Bronchial epithelial cell (primary cell): ENCODE results near the gene FAM222A. TPM values are rescaled to one million over a fixed set of nuclear protein-coding genes. Genes with fewer than 3 reads are reported as not detected.

ENCODE experiments used
- DNase-seq: peaks from one replicate; pipeline ENCODE4 v3.0.0-alpha.2; 2010; ENCODE audit warnings: low read depth
- FAIRE-seq: peaks from 2 replicates; lab custom pipeline; 2011; peaks lifted over from hg19 to GRCh38; lab: Jason Lieb, UNC
- H3K27me3 ChIP-seq: 2 replicates; pipeline ENCODE4 v1.5.1; 2011; ENCODE audit warnings: low read length; ENCODE audit not compliant: control insufficient read depth, insufficient read depth
- H3K36me3 ChIP-seq: 2 replicates; pipeline ENCODE4 v1.5.1; 2011; ENCODE audit warnings: low read length; ENCODE audit not compliant: control insufficient read depth, insufficient read depth
- H3K4me3 ChIP-seq: 2 replicates; pipeline ENCODE4 v1.5.1; 2011; ENCODE audit warnings: mild to moderate bottlenecking, low read depth, low read length, control low read depth
- total RNA-seq: library from RNA; depleted of rRNA; stranded (reverse); fragments of >200 nt; gene quantifications from 2 replicates; pipeline ENCODE4 v1.2.1, GENCODE V29; 2014
- TF ChIP-seq, protein P1 (sequence below): IDR thresholded peaks from 2 replicates; pipeline ENCODE4 v1.5.1; 2011; ENCODE audit warnings: mild to moderate bottlenecking, moderate library complexity, low read length, control low read depth, inconsistent platforms; ENCODE audit not compliant: insufficient read depth, severe bottlenecking

Gene FAM222A
- total RNA-seq, 1 donor from 2014 or later: not detected

DNA sequence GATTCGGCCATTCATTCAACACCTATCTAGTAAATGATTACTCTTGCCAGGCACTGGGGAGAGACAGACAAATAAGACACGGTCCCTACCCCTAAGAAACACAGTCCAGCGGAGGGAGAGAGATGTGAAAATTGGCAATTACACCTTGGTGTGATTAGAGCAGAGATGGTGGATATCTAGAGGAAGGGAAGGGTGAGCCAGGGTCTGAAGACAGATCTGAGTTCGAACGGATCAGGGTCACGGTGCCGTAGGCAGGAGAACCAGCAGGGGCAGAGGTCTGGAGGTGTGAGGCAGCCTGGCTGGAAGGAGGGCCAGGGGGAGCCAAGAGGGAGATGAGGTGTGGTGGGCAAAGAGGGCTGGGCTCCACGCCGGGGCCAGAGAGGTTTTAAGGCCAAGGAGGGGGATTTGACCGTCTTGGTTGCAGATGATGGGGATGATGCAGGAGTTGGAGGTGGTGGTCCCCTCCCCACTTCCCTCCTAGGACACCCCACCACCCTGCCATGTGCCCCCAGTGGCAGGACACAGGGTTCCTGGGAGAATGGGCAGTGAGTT is 27.1 kb downstream of the FAM222A start:
- DNase-seq (no peak), FAIRE-seq (peak; percentile 66)
- Histone ChIP-seq H3K4me3 (no peak overlapping the region), H3K27me3 (peaks cover 8% of the 10 kb centered on the region), H3K36me3 (no peaks in the 10 kb centered on the region)
- TF ChIP-seq, protein P1, sequence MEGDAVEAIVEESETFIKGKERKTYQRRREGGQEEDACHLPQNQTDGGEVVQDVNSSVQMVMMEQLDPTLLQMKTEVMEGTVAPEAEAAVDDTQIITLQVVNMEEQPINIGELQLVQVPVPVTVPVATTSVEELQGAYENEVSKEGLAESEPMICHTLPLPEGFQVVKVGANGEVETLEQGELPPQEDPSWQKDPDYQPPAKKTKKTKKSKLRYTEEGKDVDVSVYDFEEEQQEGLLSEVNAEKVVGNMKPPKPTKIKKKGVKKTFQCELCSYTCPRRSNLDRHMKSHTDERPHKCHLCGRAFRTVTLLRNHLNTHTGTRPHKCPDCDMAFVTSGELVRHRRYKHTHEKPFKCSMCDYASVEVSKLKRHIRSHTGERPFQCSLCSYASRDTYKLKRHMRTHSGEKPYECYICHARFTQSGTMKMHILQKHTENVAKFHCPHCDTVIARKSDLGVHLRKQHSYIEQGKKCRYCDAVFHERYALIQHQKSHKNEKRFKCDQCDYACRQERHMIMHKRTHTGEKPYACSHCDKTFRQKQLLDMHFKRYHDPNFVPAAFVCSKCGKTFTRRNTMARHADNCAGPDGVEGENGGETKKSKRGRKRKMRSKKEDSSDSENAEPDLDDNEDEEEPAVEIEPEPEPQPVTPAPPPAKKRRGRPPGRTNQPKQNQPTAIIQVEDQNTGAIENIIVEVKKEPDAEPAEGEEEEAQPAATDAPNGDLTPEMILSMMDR: no peak

DNA sequence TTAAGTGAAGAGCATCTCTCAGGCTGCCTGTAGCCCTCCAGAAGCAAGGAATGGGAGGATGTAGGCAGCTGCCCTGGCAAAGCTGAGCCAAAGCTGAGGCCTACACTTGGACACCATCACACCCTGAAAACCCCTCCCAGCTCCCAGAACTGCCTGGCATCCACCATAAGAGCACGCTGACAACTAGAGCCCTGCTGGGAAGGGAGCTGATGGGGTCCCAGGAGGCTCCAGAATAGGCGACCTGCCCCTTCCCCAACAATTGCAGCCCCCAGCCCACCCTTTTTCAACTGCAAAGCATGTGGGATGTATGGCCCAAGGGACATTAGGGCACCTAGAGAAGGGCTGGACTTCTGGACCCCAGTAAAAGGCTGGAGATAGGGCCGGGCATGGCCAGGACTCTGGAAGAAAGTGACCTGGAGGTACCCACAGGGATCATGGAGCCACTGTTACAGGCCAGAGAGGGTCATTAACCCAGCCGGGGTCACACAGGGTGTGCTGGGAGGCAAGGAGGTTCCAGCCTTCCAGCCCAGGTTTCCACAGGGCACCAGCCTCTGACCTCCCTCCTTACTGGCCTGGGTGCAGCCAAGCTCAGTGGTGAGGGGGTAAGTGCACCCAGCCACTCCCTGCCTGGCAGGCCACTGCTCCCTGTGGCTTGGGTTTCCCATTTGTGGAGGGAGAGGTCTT is 27.8 kb downstream of the FAM222A start:
- TF ChIP-seq, protein P1: no peak
- FAIRE-seq: no peak
- H3K36me3 ChIP-seq: no peaks in the 10 kb centered on the region
- no peak overlapping the region for H3K4me3 ChIP-seq
- H3K27me3 ChIP-seq: peaks cover 6% of the 10 kb centered on the region
- no peak for DNase-seq

DNA sequence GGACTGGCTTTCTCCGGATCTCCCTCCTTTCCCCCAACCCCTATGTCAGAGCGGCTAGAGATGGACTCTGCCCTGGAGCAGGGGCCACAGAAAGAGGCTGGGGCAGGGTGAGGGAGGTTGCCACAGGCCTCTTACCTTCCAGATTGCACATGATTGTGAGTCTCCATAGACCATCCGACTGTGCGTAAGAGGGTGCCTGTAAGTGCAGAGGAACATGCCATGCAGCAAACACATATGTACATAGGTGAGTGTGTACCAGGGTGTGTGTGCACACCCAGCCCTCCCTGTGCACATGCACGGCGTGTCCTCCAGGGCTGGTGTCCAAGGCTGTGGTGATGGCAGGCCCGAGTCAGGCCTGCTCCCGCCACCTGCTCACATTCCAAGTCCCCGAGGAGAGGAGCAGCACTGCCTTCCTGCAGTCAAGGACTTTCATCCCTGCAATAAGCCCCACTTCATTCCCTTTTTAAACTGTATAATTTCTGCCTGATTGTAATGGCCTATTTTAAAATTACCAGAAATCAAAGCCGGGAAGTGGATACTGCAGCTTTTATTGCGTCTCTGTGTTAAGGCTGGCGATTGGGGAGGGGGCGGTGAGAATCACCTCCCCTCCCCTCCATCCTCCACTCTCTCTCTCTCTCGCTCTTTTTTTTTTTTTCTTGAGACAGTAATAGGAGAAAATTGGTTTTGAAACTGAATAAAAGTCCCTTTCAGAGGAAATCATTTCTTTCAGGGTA is 28.5 kb downstream of the FAM222A start:
- Histone ChIP-seq H3K36me3 (no peaks in the 10 kb centered on the region), H3K27me3 (peaks cover 6% of the 10 kb centered on the region), H3K4me3 (no peak overlapping the region)
- FAIRE-seq: no peak
- no peak for DNase-seq
- TF ChIP-seq, protein P1: no peak

DNA sequence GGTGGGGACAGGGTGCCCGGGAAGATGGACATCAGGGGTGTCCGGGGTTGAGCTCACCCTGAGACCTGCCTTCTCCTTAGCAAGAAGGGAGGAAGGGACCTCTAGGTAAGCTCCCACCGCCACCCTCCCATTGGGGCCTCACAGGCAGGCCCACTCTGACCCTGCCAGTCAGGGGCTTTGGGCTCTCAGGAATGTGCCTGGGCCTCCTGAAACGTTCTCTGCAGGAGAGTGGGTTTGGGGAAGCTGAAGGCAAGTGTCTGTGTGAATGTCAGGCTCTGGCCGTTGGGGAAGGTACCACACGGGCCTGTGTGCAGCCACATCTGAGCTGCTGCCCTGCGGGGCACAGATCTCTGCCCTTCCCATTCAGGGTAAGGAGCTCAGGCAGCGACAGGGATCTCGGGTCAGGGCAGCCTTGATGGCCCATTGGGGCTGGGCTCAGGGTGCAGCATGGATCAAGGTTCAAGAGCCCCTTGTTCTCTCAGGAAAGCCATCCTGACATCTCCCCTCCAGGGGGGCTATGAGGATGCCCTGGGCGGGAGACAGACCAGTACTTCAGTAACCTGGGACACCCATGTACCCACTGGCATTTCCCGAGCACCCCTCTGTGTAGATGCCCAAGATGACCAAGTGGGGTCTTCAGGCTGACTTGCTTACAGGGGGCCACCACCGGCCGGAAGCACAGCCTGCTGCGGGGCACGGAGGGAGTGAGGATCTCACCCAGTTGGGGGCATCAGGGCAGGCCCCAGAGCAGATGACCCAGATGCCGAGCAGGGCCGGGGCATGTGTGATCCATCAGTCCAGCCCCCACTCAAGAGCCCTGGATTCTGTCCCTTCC is 29.7 kb downstream of the FAM222A start:
- H3K4me3 ChIP-seq: no peak overlapping the region
- no peak for FAIRE-seq
- TF ChIP-seq, protein P1: no peak
- DNase-seq: no peak
- peaks cover 2% of the 10 kb centered on the region for H3K27me3 ChIP-seq
- H3K36me3 ChIP-seq: no peaks in the 10 kb centered on the region

- TF ChIP-seq, protein P1: no peak
- H3K27me3 ChIP-seq: peaks cover under 1% of the 10 kb centered on the region
- no peaks in the 10 kb centered on the region for H3K36me3 ChIP-seq
- FAIRE-seq: no peak
- no peak overlapping the region for H3K4me3 ChIP-seq
- DNase-seq: no peak
These were observed 30.4 kb downstream of the FAM222A start for GRCh38 chr12:109744026-109744425.
